ENCODE data around the gene SDHB.

DNA sequence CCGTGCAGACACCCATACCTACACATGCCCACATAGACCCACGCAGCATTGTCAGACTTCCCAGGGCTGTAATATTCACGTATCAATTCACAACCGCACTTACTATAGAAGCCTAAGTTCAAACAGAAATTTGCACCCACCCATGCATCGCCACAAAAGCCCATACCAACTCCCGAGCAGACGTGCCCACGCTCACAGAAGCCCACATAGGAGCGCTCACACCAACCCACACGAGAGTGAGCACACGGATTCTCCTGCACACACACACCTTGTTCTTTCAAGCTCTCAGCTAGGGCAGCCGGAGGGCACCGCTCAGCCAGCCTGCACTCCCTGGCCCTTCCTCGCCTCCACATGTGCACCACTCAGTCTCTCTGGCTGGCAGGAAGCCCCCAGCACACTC is 78.0 kb downstream of the SDHB start:
- TF ChIP-seq CTCF (IDR thresholded peaks at IDR 0.05): no peak
- TF ChIP-seq POLR2A (IDR thresholded peaks at IDR 0.05): no peak
- no peak for TF ChIP-seq EP300 (IDR thresholded peaks at IDR 0.05)

Data from tibial nerve (tissue), 4 donors.